ENCODE measurements around the gene CARD10.

Gene CARD10

GRCh38 chr22:37519268-37520195 lies at the start of gene CARD10:
Gene CARD10 (minus strand): TSS chr22:37519415. CDS start chr22:37519200, 215 bp downstream.
- Histone ChIP-seq H3K4me1 (ENCODE audit: control insufficient read depth, insufficient read depth, low read length) (peaks cover 6% of the 10 kb centered on the region), H3K36me3 (ENCODE audit: control insufficient read depth, insufficient read depth, low read length) (no peaks in the 10 kb centered on the region; the same call in 1 of the 2 replicates), H3K27ac (ENCODE audit: low read length) (no peak within 1 kb of the TSS), H3K27me3 (ENCODE audit: control insufficient read depth, insufficient read depth, low read length) (peaks cover 4% of the 10 kb centered on the region; the same call in 1 of the 2 replicates), H3K4me3 (ENCODE audit: low read length) (peak within 1 kb of the TSS; percentile 60), H3K9me3 (ENCODE audit: control insufficient read depth, insufficient read depth, low read length) (no peaks in the 10 kb centered on the region)
- no peak for DNase-seq (ENCODE audit: low read depth, low spot score)
- no CpG with 5 or more reads among the region's 99 CpGs for WGBS (ENCODE audit: insufficient coverage, insufficient read length)

DNA sequence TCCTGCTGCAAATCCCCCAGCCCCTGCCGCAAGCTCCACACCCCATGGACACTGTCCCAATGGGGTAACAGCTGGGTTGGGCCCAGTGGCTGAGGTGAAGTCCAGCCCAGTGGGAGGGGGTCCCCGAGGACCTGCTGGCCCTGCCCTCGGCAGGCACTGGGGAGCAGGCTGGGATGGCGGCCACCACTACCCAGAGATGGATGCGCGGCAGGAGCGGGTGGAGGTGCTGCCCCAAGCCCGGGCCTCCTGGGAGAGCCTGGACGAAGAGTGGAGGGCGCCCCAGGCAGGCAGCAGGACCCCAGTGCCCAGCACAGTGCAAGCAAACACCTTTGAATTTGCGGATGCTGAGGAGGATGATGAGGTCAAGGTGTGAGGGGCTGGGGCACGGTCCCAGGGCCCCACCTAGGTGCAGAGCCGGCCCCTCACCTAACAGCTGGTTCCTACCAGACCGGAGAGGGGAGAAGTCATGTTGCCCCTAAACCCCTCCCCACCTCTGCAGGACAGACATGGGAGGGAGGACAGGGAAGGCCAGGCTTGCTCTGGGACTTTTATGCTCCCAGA lies 49.3 kb upstream of the CARD10 start:
- Histone ChIP-seq H3K9me3 (ENCODE audit: control insufficient read depth, insufficient read depth, low read length) (no peaks in the 10 kb centered on the region), H3K36me3 (ENCODE audit: control insufficient read depth, insufficient read depth, low read length) (no peaks in the 10 kb centered on the region), H3K4me3 (ENCODE audit: low read length) (no peak overlapping the region), H3K4me1 (ENCODE audit: control insufficient read depth, insufficient read depth, low read length) (peaks cover 13% of the 10 kb centered on the region), H3K27me3 (ENCODE audit: control insufficient read depth, insufficient read depth, low read length) (no peaks in the 10 kb centered on the region), H3K27ac (ENCODE audit: low read length) (no peak overlapping the region)
- no CpG with 5 or more reads among the region's 14 CpGs for WGBS (ENCODE audit: insufficient coverage, insufficient read length)
- DNase-seq (ENCODE audit: low read depth, low spot score), result no peak

DNA sequence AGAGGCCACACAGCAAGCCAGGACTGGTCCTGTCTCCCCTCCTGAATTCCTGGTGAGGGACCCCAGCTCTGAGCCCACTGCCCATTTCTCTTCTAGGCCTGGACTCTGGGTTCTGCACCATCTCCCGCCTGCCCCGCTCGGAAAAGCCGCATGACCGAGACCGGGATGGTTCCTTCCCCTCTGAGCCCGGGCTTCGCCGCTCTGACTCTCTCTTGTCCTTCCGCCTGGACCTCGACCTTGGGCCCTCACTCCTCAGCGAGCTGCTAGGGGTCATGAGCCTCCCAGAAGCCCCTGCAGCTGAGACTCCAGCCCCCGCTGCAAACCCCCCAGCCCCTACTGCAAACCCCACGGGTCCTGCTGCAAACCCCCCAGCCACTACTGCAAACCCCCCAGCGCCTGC lies 48.8 kb upstream of the CARD10 start:
- Histone ChIP-seq H3K9me3 (ENCODE audit: control insufficient read depth, insufficient read depth, low read length) (no peaks in the 10 kb centered on the region), H3K4me1 (ENCODE audit: control insufficient read depth, insufficient read depth, low read length) (peaks cover 13% of the 10 kb centered on the region), H3K27me3 (ENCODE audit: control insufficient read depth, insufficient read depth, low read length) (no peaks in the 10 kb centered on the region), H3K4me3 (ENCODE audit: low read length) (no peak overlapping the region), H3K36me3 (ENCODE audit: control insufficient read depth, insufficient read depth, low read length) (no peaks in the 10 kb centered on the region), H3K27ac (ENCODE audit: low read length) (no peak overlapping the region)
- no CpG with 5 or more reads among the region's 15 CpGs for WGBS (ENCODE audit: insufficient coverage, insufficient read length)
- DNase-seq (ENCODE audit: low read depth, low spot score), result no peak

- H3K4me1 ChIP-seq (ENCODE audit: control insufficient read depth, insufficient read depth, low read length), result peaks cover 13% of the 10 kb centered on the region
- H3K9me3 ChIP-seq (ENCODE audit: control insufficient read depth, insufficient read depth, low read length), result no peaks in the 10 kb centered on the region
- H3K4me3 ChIP-seq (ENCODE audit: low read length), result no peak overlapping the region
- no peaks in the 10 kb centered on the region for H3K27me3 ChIP-seq (ENCODE audit: control insufficient read depth, insufficient read depth, low read length)
- no peaks in the 10 kb centered on the region for H3K36me3 ChIP-seq (ENCODE audit: control insufficient read depth, insufficient read depth, low read length)
- H3K27ac ChIP-seq (ENCODE audit: low read length), result no peak overlapping the region
- WGBS (ENCODE audit: insufficient coverage, insufficient read length), result no CpG with 5 or more reads among the region's 16 CpGs
- no peak for DNase-seq (ENCODE audit: low read depth, low spot score)
Observed at GRCh38 chr22:37566903-37567798, 47.9 kb upstream of the CARD10 start.

- H3K4me1 ChIP-seq (ENCODE audit: control insufficient read depth, insufficient read depth, low read length), result peaks cover 15% of the 10 kb centered on the region
Observed at GRCh38 chr22:37566329-37566837, 47.2 kb upstream of the CARD10 start.

DNA sequence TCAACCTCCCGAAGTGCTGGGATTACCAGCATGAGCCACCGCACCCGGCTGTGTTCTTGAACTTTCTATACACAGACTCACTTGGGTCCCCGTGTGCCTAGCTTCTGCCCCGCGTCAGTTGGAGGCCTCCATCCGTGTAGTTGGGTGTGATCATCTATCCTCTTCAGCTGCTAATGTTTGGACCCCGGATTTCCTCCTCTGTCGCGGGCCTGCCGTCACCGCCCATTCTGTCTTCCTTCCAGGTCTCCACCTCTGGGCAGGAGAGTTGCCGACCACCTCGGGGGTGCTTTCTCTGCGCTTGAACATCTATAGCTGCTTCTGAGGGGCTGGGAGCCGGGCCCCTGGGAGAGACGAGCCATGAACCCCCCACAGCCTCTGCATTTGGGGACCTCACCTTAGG lies 46.6 kb upstream of the CARD10 start:
- Histone ChIP-seq H3K9me3 (ENCODE audit: control insufficient read depth, insufficient read depth, low read length) (no peaks in the 10 kb centered on the region), H3K4me3 (ENCODE audit: low read length) (no peak overlapping the region), H3K36me3 (ENCODE audit: control insufficient read depth, insufficient read depth, low read length) (no peaks in the 10 kb centered on the region), H3K27me3 (ENCODE audit: control insufficient read depth, insufficient read depth, low read length) (peaks cover 6% of the 10 kb centered on the region; the same call in 1 of the 2 replicates), H3K4me1 (ENCODE audit: control insufficient read depth, insufficient read depth, low read length) (peaks cover 17% of the 10 kb centered on the region), H3K27ac (ENCODE audit: low read length) (no peak overlapping the region)
- no peak for DNase-seq (ENCODE audit: low read depth, low spot score)
- no CpG with 5 or more reads among the region's 17 CpGs for WGBS (ENCODE audit: insufficient coverage, insufficient read length)

More at GRCh38 chr22:37566329-37566837, 47.2 kb upstream of the CARD10 start:
- no peak overlapping the region for H3K27ac ChIP-seq (ENCODE audit: low read length)
- no peak overlapping the region for H3K4me3 ChIP-seq (ENCODE audit: low read length)
- no peaks in the 10 kb centered on the region for H3K9me3 ChIP-seq (ENCODE audit: control insufficient read depth, insufficient read depth, low read length)
- H3K27me3 ChIP-seq (ENCODE audit: control insufficient read depth, insufficient read depth, low read length), result peaks cover 1% of the 10 kb centered on the region; the same call in 1 of the 2 replicates
- no CpG with 5 or more reads among the region's 28 CpGs for WGBS (ENCODE audit: insufficient coverage, insufficient read length)
- DNase-seq (ENCODE audit: low read depth, low spot score), result no peak
- H3K36me3 ChIP-seq (ENCODE audit: control insufficient read depth, insufficient read depth, low read length), result no peaks in the 10 kb centered on the region

DNA sequence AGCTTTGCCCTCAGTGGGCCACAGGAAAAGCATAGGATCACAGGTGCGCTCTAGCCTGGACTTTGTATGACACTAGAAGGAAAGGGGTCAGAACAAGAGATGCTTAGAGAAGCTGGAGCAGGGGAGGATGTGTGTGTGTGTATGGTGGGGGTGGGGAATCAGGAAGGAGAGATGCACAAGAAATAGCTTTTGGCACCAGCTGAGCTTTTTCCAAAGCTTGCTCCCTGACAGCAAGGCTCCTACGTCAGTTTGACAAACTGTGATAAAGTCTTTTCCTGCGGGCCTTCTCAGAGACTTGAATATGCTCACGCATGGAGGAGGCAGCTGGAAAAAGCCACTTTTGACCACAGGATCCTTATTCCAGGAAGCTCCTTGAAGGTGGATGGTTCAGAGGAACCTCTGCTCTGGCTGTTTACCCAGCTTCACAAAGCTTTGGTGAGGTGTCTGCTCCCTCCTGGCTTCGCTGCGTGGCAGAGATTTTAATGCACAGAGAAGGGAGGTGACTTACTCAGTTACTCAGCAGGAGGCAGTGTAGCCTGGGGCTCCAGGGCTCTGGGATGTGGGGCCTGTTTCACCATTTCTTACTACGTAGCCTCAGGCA lies 45.0 kb upstream of the CARD10 start:
- Histone ChIP-seq H3K36me3 (ENCODE audit: control insufficient read depth, insufficient read depth, low read length) (no peaks in the 10 kb centered on the region), H3K27me3 (ENCODE audit: control insufficient read depth, insufficient read depth, low read length) (peaks cover 6% of the 10 kb centered on the region; the same call in 1 of the 2 replicates), H3K9me3 (ENCODE audit: control insufficient read depth, insufficient read depth, low read length) (no peaks in the 10 kb centered on the region), H3K27ac (ENCODE audit: low read length) (no peak overlapping the region), H3K4me3 (ENCODE audit: low read length) (no peak overlapping the region), H3K4me1 (ENCODE audit: control insufficient read depth, insufficient read depth, low read length) (peaks cover 6% of the 10 kb centered on the region)
- no peak for DNase-seq (ENCODE audit: low read depth, low spot score)
- WGBS (ENCODE audit: insufficient coverage, insufficient read length), result no CpG with 5 or more reads among the region's 7 CpGs

DNA sequence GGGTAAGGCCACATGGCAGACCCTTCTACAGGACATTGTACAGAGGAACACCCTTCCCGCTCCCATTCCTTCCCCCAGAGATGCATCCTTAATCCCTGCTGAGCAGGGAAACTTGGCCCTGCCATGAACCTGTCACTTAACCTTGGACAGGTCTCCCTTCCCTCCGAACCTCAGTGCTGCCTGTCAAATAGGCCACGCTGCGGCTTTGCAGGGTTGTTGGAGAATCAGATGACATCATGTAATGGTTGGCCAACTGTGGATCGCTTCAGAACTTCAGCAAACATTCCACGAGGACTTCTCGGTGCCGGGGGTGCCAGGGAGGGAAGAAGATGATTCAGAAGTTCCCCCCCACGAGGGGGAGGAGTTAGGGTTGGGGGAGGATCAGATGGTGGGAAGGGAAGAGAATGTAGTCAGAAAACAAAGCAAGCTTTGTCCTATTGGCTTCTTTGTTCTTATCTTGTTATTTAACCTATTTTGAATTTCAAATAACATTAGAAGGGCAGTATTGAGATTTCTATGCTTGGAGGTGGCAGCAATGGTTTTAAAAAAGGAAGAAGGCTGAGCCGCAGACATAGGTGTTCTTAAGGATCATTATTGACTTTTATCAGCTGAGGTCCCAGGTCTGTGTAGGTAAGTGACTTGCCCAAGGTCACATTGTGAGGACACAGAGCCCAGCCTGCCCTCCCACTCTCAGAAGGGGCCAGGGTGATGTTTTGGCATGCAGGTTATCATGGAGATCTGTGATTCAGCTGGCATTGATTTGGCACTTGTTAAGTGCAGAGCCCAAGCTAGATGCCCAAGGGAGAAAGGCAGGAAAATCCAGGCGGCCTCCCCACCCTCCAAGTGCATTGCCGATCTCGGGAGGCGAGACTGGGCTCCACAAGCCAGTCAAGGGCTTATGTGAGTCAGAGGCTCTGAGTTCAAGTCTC lies 44.2 kb upstream of the CARD10 start:
- Histone ChIP-seq H3K27ac (ENCODE audit: low read length) (no peak overlapping the region), H3K4me1 (ENCODE audit: control insufficient read depth, insufficient read depth, low read length) (peaks cover 7% of the 10 kb centered on the region), H3K9me3 (ENCODE audit: control insufficient read depth, insufficient read depth, low read length) (no peaks in the 10 kb centered on the region), H3K27me3 (ENCODE audit: control insufficient read depth, insufficient read depth, low read length) (peaks cover 8% of the 10 kb centered on the region; the same call in 1 of the 2 replicates), H3K36me3 (ENCODE audit: control insufficient read depth, insufficient read depth, low read length) (no peaks in the 10 kb centered on the region), H3K4me3 (ENCODE audit: low read length) (no peak overlapping the region)
- no peak for DNase-seq (ENCODE audit: low read depth, low spot score)
- WGBS (ENCODE audit: insufficient coverage, insufficient read length), result no CpG with 5 or more reads among the region's 14 CpGs

All from iPS DF 6.9 (cell line).